Prostate gland (tissue), 2 donors: ENCODE data around the gene RSPRY1. TPM values are rescaled to one million over a fixed set of nuclear protein-coding genes. Genes with fewer than 3 reads are reported as not detected.

Experiments used
- DNase-seq: peaks from one replicate; pipeline ENCODE4 v3.0.0-alpha.2; 2019; ENCODE audit warnings: low spot score
- H3K27ac ChIP-seq, 2 donors: fragments of 200-600 bp; sonication (generic); 2 replicates each; pipeline ENCODE4 v1.5.1; 2017 to 2019
- H3K27me3 ChIP-seq: fragments of 200-600 bp; sonication (generic); replicated peaks from 2 replicates; pipeline ENCODE4 v1.5.1; 2019; ENCODE audit not compliant: insufficient read depth
- H3K36me3 ChIP-seq, 2 donors: fragments of 200-600 bp; sonication (generic); 1 replicate in 1 of 2; 2 replicates in 1 of 2; pipeline versions ENCODE4 v1.5.1 to v1.8.1; 2017 to 2019
- H3K4me1 ChIP-seq: fragments of 200-600 bp; sonication (generic); replicated peaks from 2 replicates; pipeline ENCODE4 v1.5.1; 2019
- H3K4me3 ChIP-seq, 2 donors: fragments of 200-600 bp; sonication (generic); 2 replicates each; pipeline ENCODE4 v1.5.1; 2017 to 2019
- H3K9me3 ChIP-seq: fragments of 200-600 bp; sonication (generic); 2 replicates; pipeline ENCODE4 v1.5.1; 2017
- POLR2A ChIP-seq: fragments of 450-650 bp; IDR thresholded peaks from one replicate; pipeline ENCODE4 v1.6.1; 2016; ENCODE audit warnings: antibody characterized with exemption, mild to moderate bottlenecking
- POLR2AphosphoS5 ChIP-seq: sonication (generic); formaldehyde crosslinking; IDR thresholded peaks from one replicate; pipeline ENCODE4 v1.6.1; 2017; ENCODE audit warnings: antibody characterized with exemption
- WGBS: methylation state at CpG from one replicate; pipeline ENCODE4 v1.1.5; 2018; 5-methylcytosine and 5-hydroxymethylcytosine counted together
- intact Hi-C: fragments of 100-400 bp; cut with DNase I; formaldehyde crosslinking; loops from one replicate; pipeline ENCODE4 v1.14.2; 2022
- total RNA-seq, 2 donors: library from RNA; depleted of rRNA; stranded (reverse); fragments of >200 nt; gene quantifications; one replicate each; pipeline ENCODE4 v1.1.0, GENCODE V29; 2016
- TF ChIP-seq, protein P1 (sequence below), 4 experiments: fragments of 200-600 bp in 2 of 4; fragments of 450-650 bp in 2 of 4; sonication (generic) in 2 of 4; IDR thresholded peaks; 1 replicate in 3 of 4; 2 replicates in 1 of 4; pipeline ENCODE4 v1.5.1; 2016 to 2019; ENCODE audit warnings: antibody characterized with exemption in 4 of 4, mild to moderate bottlenecking in 2 of 4, moderate library complexity in 2 of 4

The RSPRY1 gene
- total RNA-seq, 2 donors from 2014 or later: 35.8 to 45.3 TPM

DNA sequence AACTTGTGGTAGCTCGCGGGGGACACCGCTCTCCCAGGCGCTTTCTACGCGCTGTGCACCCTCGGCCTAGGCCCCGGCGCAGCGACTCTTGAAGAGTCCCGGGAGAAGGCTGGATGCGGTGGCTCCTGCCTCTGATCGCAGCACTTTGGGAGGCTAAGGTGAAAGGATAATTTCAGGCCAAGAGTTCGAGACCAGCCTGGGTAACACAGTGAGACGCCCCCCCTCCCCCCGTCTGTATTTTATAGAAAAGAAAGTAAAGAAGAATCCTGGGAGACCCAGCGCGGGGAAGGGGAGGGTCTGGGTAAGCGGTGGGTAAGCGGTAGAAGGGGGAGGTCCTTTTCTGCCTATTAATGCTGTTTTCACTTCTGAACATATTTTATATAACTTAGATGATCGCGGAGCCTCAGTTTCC lies 98.8 kb downstream of the RSPRY1 start:
- intact Hi-C loops: loop anchor here (5.0 kb wide), 1 partner anchor 38 kb away; the partner anchor contains the start of gene ARL2BP
- no peak for DNase-seq
- Histone ChIP-seq H3K9me3 (no peaks in the 10 kb centered on the region), H3K4me1 (no peaks in the 10 kb centered on the region), H3K36me3 (no peaks in the 10 kb centered on the region), H3K27ac (no peak overlapping the region), H3K27me3 (no peaks in the 10 kb centered on the region), H3K4me3 (peak overlapping the region; percentile 50 to 53)
- 21% methylated on average over 19 of the region's 22 CpGs for WGBS
- TF ChIP-seq, protein P1, sequence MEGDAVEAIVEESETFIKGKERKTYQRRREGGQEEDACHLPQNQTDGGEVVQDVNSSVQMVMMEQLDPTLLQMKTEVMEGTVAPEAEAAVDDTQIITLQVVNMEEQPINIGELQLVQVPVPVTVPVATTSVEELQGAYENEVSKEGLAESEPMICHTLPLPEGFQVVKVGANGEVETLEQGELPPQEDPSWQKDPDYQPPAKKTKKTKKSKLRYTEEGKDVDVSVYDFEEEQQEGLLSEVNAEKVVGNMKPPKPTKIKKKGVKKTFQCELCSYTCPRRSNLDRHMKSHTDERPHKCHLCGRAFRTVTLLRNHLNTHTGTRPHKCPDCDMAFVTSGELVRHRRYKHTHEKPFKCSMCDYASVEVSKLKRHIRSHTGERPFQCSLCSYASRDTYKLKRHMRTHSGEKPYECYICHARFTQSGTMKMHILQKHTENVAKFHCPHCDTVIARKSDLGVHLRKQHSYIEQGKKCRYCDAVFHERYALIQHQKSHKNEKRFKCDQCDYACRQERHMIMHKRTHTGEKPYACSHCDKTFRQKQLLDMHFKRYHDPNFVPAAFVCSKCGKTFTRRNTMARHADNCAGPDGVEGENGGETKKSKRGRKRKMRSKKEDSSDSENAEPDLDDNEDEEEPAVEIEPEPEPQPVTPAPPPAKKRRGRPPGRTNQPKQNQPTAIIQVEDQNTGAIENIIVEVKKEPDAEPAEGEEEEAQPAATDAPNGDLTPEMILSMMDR (IDR thresholded peaks at IDR 0.05): no peak
- TF ChIP-seq POLR2A: no peak
- no peak for TF ChIP-seq POLR2AphosphoS5

DNA sequence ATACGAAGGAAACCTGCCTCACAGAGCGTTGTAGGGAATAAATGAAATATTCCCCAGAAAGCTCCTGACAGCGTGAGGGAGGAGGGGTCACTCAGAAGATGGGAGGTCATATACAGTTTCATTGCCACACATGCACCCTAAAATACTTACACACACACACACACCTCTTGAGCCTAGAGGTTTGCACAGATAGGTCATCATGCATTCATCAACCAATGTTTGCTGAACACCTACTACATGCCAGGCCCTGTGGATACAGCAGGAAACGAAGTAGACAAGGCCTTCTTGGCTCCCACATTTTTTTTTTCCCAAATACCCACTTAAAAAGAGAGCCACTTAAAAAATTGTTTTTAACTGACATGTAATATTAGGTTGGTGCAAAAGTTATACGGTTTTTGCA lies 99.2 kb downstream of the RSPRY1 start:
- DNase-seq: no peak
- WGBS: 81% methylated on average over 5 of the region's 5 CpGs
- intact Hi-C loops: no loop called here
- no peak overlapping the region for H3K4me3 ChIP-seq
- no peaks in the 10 kb centered on the region for H3K4me1 ChIP-seq
- no peaks in the 10 kb centered on the region for H3K27me3 ChIP-seq
- H3K36me3 ChIP-seq: no peaks in the 10 kb centered on the region
- no peak overlapping the region for H3K27ac ChIP-seq
- no peaks in the 10 kb centered on the region for H3K9me3 ChIP-seq
- TF ChIP-seq POLR2A (no peak), POLR2AphosphoS5 (no peak)
- TF ChIP-seq, protein P1 (IDR thresholded peaks at IDR 0.05): no peak

DNA sequence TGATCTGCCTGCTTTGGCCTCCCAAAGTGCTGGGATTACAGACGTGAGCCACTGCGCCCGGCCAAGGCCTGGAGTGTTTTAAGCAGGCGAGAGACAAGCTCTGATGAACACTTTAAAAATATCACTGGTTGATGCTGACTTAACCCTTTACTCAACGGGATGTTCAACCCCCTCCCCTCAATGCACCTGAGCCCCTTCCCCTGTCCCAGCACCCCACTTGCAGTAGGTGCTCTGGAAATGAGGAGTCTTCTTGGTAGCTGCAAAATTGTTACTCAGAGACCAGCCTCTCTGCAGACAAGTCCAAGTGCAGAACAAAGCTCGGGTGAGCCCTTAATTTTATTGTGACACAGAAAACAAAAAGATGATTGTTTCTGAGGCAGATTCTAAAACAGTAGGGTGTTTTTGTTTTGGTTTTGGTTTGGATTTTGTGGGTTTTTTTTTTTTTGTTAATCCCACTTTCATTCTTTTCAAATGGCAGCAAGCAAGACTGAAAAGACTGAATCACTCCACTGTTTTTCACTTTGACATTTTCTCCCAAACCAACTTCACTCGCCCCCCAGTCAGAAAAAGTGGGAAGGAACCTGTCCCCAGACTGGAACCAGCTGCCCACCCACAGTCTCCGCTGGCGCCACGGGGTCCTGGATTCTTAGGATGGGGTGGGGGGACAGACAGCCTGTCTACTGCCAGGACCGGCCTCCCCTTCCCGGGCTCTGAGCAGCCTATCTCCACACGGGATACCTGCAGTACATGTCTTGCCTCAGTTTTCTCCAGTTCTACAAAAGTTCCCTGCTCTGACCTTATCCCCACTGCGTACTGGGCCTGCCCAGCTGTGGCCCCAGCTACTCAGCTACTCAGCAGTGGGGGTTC lies 103.5 kb downstream of the RSPRY1 start:
- Histone ChIP-seq H3K9me3 (no peaks in the 10 kb centered on the region), H3K27ac (no peak overlapping the region), H3K4me3 (no peak overlapping the region), H3K36me3 (no peaks in the 10 kb centered on the region), H3K27me3 (no peaks in the 10 kb centered on the region), H3K4me1 (no peaks in the 10 kb centered on the region)
- intact Hi-C loops: loop anchor here (10.0 kb wide), 2 partner anchors 105 to 195 kb away; partner anchors contain the start of genes CPNE2, PSME3IP1 and RSPRY1
- TF ChIP-seq POLR2AphosphoS5 (no peak), POLR2A (no peak)
- TF ChIP-seq, protein P1 (IDR thresholded peaks at IDR 0.05): no peak
- DNase-seq: no peak
- WGBS: 73% methylated on average over 13 of the region's 14 CpGs

Other genes starting within 250 kb of the RSPRY1 start
- under 1 TPM in 1 of 2 donors, not detected in 1; 0.40 TPM for gene CETP, start 224.4 kb upstream of the RSPRY1 start, total RNA-seq
- 10 to 100 TPM in 1 of 2 donors, 1 to 10 TPM in 1; 9.5 to 31.2 TPM for gene NLRC5, start 196.8 kb upstream of the RSPRY1 start, total RNA-seq
- gene CPNE2, start 93.7 kb upstream of the RSPRY1 start, total RNA-seq: 10 to 100 TPM; 22.3 to 23.3 TPM
- gene PSME3IP1, start 290 bp upstream of the RSPRY1 start, total RNA-seq: 10 to 100 TPM; 64.1 to 95.8 TPM
- 10 to 100 TPM; 62.3 to 81.4 TPM for gene ARL2BP, start 58.9 kb downstream of the RSPRY1 start, total RNA-seq
- gene PLLP, start 98.3 kb downstream of the RSPRY1 start, total RNA-seq: 10 to 100 TPM; 28.6 to 52.5 TPM
- under 1 TPM in 1 of 2 donors, not detected in 1; 0.51 TPM for gene CCL22, start 172.5 kb downstream of the RSPRY1 start, total RNA-seq
- gene CX3CL1, start 186.2 kb downstream of the RSPRY1 start, total RNA-seq: 10 to 100 TPM; 30.2 to 52.6 TPM
- gene CCL17, start 218.4 kb downstream of the RSPRY1 start, total RNA-seq: not detected